Measurements from ENCODE around the gene SYTL3.
"Not testable (repeated sequence)": the region's sequence is repeated elsewhere in the genome, so short reads cannot be mapped to it uniquely, and the experiment has no call there.

SYTL3 gene

DNA sequence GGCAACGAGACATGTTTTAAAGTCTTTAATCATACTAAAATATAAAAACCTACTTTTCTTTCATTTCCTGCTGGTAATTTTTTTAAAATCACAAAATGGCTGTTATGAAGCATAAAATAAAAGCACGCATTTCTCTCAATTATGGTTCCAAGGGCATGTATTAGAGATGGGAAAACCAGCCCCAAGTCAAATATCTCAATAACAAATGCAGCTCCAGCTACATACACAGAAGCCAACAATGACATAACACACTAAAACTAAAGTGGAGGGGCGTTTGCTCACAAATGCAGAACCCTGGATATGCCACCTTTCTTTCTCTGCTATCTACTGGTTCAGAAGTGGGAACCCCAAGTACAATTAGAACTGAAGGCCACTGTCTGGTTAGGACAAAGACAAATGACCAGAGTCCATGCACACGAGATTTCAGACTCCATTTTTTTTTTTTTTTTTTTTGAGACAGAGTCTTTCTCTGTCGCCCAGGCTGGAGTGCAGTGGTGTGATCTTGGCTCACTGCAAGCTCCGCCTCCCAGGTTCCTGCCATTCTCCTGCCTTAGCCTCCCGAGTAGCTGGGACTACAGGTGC, 141.5 kb downstream of the SYTL3 start:
- TF ChIP-seq, protein P1, sequence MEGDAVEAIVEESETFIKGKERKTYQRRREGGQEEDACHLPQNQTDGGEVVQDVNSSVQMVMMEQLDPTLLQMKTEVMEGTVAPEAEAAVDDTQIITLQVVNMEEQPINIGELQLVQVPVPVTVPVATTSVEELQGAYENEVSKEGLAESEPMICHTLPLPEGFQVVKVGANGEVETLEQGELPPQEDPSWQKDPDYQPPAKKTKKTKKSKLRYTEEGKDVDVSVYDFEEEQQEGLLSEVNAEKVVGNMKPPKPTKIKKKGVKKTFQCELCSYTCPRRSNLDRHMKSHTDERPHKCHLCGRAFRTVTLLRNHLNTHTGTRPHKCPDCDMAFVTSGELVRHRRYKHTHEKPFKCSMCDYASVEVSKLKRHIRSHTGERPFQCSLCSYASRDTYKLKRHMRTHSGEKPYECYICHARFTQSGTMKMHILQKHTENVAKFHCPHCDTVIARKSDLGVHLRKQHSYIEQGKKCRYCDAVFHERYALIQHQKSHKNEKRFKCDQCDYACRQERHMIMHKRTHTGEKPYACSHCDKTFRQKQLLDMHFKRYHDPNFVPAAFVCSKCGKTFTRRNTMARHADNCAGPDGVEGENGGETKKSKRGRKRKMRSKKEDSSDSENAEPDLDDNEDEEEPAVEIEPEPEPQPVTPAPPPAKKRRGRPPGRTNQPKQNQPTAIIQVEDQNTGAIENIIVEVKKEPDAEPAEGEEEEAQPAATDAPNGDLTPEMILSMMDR (IDR thresholded peaks at IDR 0.05; ENCODE audit: borderline replicate concordance, insufficient read depth, low read depth, low read length): no peak
- no peak overlapping the region for H3K4me3 ChIP-seq (ENCODE audit: low read depth, low read length)

DNA sequence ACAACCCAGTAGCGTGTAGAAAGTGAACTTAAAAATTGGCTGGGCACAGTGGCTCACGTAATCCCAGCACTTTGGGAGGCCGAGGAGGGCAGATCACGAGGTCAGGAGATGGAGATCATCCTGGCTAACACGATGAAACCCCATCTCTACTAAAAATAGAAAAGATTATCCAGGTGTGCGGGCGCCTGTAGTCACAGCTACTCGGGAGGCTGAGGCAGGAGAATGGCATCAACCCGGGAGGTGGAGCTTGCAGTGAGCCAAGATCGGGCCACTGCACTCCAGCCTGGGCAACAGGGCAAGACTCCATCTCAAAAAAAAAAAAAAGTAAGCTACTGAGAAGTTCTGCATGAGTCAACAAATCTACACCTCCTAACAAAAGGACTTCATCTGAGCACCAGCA, 142.7 kb downstream of the SYTL3 start:
- H3K4me3 ChIP-seq (ENCODE audit: low read depth, low read length): not testable (repeated sequence)

DNA sequence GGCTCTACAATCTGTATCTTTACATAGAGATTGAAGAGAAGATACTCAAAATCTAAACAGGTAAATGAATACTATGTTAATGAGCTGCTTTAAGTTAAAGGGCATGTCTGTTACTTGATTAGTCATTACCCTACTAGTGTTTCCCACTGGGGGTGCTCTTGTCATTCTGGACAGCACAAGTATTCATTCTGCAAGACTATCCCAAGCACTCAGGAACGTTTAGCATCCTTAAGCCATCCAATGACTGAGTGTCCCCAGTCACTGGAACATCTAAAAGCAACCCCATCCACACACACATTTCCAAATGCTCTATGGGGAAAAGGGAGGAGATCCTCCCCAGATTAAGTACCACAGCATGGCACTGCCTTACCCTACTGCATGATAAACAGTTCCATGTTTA, 143.6 kb downstream of the SYTL3 start:
- TF ChIP-seq, protein P1 (IDR thresholded peaks at IDR 0.05; ENCODE audit: borderline replicate concordance, insufficient read depth, low read depth, low read length): peak; percentile 55; the same call in 1 of the 2 replicates
- H3K4me3 ChIP-seq (ENCODE audit: low read depth, low read length): no peak overlapping the region

DNA sequence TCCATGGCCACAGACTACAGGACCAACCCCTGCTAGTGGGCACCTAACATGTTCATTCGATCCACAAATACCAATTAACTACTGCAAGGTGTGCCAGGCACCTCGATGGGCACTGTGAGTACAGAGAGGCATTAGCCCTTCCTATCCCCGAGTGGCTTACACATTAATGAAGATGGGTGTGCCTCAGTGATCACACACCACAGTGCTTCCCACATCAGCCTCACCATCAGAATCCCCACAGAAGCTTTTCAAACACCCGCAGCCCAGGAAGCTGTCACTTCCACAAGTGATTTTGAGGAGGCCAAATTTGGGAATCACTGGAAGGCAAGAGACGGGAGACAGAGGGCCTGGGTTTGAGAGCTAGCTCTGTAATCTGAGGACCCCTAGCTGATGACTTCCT, 145.7 kb downstream of the SYTL3 start:
- TF ChIP-seq, protein P1 (IDR thresholded peaks at IDR 0.05; ENCODE audit: borderline replicate concordance, insufficient read depth, low read depth, low read length): no peak
- H3K4me3 ChIP-seq (ENCODE audit: low read depth, low read length): no peak overlapping the region

GRCh38 chr6:158796353-158796752, 146.5 kb downstream of the SYTL3 start:
- TF ChIP-seq, protein P1 (IDR thresholded peaks at IDR 0.05; ENCODE audit: borderline replicate concordance, insufficient read depth, low read depth, low read length): no peak
- no peak overlapping the region for H3K4me3 ChIP-seq (ENCODE audit: low read depth, low read length)

- H3K4me3 ChIP-seq (ENCODE audit: low read depth, low read length): no peak overlapping the region
- TF ChIP-seq, protein P1 (IDR thresholded peaks at IDR 0.05; ENCODE audit: borderline replicate concordance, insufficient read depth, low read depth, low read length): no peak
Observed at GRCh38 chr6:158797331-158798310, 147.8 kb downstream of the SYTL3 start.

DNA sequence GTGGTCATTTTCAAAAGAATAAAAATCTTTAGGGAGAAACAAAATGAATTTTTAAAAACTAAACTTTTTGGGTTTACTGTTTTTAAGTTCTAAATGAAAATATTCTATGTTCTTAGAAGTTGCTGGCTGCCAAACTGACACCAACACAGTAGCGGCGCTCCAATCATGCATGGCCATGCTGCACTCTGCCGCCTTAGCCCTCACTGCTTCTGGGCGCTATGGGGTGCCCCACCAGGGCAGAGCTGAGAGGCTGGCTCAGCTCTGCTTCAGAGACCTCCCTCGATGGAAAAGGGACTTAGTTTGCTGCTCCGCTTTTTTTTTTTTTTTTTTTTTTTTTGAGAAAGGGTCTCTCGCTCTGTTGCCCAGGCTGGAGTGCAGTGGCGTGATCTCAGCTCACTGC, 148.5 kb downstream of the SYTL3 start:
- TF ChIP-seq, protein P1 (IDR thresholded peaks at IDR 0.05; ENCODE audit: borderline replicate concordance, insufficient read depth, low read depth, low read length): no peak
- H3K4me3 ChIP-seq (ENCODE audit: low read depth, low read length): no peak overlapping the region

Measured in GM12875 (cell line).